ENCODE data around the gene NCOR2.
"Not testable (repeated sequence)": the region's sequence is repeated elsewhere in the genome, so short reads cannot be mapped to it uniquely, and the experiment has no call there.

The NCOR2 gene

DNA sequence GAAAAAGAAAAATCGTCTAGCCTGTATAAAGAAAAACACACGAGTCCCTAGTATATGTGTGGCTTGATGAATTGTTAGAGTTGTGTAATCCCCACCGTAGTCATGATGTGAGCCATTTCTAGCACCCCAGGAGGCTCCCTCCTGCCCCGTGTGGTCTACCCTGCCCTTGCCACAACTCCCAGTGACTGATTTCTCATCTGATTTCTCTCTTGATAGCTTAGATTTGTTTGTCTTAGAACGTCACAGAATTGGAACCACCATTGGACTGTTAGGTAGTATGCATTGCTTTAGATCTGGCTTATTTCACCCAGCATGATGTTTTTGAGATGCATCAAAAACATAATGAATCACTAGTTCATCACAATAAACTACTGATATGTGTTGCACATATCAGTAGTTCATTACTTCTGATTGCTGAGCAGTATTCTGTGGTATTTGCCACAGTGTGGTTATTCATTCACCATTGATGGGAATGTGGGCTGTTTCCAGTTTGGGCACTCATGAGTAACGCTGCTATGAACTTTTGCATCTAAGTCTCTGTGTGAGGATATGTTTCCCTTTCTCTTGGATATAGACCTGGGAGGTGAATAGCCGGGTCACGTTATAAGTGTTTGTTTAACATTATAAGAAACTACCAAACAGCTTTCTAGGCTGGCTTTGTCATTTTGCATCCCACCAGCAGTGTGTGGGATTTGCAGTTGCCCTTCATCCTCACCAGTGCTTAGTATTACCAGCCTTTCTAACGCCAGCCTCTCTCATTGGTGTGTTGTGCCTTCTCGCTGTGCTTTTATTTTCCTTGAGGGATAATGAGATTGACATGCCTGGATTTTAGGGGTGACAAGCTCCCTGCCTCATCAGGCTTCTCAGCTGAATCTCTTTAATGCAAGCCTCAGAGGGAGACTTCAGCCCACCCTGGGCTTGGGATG is 31.9 kb upstream of the NCOR2 start:
- DNase-seq (ENCODE audit: low read depth), result no peak

DNA sequence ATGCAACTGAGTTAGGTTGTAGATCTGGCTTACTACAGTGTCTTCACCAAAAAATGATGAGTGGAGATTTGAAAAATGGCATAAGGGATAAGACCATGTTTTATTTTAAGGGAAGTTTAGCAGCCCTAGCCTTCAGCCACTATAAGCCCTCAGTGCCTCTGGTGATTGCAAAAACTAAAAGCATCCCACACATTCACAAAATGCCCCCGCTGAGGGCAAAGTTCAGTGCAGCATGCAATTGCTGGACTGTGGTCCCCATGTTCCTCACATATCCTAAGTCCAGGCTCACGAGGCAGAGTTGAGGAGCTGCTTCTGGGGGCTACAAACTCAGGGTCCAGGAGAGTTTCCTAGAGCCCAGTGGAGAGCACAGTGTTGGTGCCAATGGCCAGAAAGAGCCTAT is 29.6 kb upstream of the NCOR2 start:
- no peak for DNase-seq (ENCODE audit: low read depth)

DNA sequence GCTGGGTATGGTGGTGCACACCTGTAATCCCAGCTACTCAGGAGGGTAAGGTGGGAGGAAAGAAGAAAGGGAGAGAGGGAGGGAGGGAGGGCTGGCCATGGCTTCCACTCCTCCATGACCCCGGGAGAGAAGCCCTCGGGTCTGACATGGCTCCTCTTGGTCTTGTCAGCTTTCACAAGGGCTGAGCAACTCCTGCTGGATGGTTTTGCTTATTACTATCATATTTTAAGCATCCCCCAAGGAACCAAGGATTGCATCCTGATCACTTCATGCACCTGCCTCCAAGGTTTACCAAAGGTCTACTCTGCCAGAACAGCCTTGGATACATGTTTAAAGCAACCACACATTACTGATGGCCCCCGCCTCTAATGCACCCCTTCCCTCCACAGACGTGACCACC is 28.0 kb upstream of the NCOR2 start:
- no peak for DNase-seq (ENCODE audit: low read depth)

DNA sequence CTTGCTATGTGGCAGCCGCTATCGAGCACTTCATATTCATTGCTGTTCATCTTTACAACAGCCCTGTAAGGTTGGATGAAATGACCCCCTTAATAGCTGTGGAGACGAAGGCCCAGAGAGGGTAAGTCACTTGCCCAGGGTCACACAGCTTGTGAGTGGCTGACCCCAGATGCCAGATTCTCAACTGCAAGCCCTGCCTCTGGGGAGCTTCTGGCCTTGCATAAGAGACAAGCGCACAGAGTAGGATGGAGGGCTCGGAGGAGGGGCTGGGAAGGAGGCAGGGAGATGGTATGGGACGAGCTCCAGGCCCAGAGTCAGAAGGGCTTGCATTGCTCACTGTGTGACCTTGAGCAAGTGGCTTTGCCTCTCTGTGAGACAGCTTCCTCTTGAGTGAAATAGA is 27.4 kb upstream of the NCOR2 start:
- no peak for DNase-seq (ENCODE audit: low read depth)

DNA sequence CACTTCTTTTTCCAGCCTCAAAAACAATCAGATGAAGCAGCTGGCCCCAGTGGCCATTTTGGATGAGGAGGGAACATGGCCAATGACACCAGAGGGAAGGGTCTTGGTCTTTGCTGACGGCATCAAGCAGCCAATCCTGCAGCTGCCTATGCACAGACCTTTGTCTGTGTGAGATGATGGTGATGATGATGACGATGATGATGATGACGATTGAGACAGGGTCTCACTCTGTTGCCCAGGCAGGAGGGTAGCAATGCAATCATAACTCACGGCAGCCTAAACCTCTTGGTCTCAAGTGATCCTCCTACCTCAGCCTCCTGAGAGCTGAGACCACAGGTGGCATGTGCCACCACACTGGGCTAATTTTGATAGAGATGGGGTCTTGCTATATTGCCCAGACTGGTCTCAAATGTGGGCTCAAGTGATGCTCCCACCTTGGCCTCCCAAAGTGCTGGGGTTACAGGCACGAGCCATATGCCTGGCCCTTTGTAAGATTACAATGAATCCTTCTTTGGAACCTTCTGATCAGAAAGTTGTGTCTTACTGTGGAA is 26.5 kb upstream of the NCOR2 start:
- DNase-seq (ENCODE audit: low read depth), result no peak

DNA sequence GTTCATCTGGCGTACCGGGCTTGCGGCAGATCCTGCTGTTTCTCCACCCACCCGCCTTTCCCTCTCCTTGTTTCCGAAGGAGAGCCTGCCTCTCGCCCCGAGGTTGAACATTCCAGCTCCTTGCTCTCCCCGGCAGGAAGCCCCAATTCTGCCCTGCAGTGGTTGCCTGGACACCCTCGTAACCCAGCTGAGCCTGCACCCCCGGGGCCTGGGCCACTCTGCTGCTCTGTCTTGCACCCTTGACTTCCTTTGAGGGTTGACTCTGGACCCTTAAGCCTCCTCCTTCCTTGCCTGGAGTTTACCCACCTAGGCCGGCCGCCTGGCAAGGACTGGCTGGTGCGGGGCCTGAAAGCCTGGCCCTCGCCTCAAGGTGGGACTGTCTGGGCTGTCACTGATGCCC is 25.8 kb upstream of the NCOR2 start:
- no peak for DNase-seq (ENCODE audit: low read depth)

DNA sequence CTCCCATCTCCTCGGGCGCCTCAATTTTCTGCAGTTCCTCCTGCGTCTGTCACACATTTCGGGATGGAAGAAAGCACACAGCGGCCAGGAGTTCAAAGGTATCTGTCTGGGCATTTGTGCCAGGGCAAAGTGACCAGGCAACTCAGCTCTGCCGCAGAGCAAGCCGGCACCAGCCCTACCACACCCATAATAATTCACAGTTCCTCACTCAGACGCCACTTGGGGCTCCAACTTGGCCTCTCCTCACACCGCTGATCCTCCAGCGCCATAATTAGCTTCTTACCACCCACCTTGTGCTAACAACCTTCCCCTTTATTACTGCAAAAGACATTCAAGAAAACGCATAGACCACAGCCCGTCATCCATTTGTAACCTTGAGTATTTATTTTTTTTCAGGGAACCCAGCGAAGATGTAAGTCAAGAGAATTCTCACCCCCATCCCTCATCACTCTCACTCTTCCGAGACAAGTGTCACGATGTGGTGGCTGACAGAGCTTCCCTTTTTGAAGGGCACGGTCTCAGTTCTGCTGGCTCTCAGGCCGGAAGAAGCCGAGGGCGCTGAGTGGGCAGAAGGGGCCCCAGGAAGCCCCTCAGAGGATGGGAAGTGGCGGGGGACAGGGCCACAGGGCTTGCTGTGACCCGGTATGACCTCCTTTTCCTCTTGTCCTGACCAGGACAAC is 25.2 kb upstream of the NCOR2 start:
- DNase-seq (ENCODE audit: low read depth), result no peak

DNA sequence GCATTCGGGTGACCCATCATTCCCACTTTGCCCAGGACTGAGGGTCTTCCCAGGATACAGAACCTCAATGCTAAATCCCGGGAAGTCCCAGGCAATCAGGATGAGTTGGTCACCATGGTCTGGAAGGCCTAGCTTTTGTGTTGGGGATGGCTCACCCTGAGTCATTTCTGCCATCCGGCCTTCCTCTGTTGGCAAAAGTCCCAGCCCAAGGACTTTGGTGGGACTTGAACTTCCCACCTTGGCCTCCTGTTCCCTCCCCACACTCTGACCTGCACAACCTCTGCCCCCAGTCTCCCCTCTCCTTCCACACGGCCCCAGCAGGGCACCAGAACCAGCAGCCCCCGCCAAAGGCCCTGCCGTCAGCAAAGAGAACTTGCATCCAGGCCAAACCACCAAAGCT is 24.6 kb upstream of the NCOR2 start:
- DNase-seq (ENCODE audit: low read depth), result no peak

DNA sequence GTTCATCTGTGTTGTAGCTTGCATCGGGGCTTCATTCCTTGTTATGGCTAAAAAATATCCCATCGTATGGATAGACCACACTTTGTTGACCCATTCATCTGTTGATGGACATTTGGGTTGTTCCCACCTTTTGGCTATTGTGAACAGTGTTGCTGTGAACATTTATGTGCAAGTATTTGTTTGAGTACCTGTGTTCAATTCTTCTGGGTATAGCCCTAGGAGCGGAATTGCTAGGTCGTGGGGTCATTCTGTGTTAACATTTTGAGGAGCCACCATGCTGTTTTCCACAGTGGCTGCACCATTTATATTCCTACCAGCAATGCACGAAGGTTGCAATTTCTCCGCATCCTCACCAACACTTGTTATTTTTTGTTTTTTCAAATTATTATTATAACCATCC is 23.0 kb upstream of the NCOR2 start:
- DNase-seq (ENCODE audit: low read depth), result no peak

DNA sequence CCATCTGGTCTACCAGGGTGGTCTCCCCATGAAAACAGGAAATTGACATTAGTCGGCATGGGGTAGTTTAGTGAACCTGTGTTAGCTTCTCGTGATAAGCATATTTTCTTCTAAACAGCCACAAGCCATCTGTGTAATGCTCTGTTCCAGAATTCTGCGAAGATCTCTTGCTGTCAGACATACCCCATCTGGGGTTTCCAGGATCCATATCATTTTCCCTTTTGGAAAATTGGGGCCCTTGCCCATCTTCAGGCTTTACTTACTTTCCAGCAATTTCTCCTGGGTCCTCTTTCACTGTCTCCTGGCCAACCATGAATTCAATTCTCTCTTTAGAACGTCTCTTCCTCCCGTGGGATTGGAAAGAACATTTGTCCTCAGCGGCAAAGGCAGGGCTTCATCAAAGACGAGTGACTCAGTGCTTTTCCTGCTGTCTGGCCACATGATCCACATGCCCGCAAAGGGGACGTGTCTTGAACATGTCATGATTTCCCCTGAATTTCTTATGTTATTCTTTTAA is 21.4 kb upstream of the NCOR2 start:
- DNase-seq (ENCODE audit: low read depth), result no peak

DNA sequence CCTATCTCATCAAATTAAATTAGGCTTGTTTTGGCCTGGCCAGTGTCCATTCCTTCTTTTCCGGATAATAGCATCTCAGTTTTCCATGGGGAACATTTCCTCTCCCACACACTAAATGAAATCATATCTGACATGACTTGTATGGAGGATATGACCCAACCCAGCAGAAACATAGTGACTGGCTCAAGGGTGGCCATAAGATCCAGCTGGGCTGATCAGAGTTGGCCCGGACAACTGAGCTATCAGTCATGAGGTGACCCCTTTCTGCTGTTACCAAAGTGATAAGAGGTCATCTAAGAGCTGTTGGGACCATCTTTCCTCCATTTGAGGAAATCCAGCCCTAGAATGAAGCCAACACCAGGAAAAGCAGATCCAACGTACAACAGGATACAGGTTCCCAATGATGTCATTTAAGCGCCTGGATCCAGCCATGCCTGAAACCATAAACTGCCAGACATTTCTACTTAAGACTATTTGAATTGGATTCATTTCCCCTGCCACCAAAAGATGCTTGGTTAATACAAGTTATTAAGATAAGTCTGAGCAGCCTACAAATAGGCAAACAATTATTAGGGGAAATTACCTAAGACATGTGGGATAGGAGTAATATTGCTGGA is 20.7 kb upstream of the NCOR2 start:
- DNase-seq (ENCODE audit: low read depth), result no peak

DNA sequence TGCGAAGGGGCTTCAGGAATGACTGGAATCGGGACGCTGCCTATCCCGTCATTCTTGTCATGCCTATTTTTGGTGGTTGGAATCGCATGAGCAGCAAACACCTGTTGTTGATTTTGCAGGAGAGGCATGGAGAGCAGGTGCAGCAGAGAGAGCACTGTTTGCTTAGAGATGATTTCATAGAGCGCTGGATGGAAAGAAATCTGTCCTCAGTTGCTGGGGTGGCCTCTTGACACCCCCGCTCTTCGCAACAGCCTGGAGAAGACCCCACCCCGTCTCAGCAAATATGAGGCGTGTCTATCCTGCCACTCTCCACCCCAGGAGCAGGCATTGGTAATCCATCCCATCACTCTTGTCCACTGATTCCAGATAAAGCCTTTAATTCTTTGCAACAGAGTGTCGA is 19.3 kb upstream of the NCOR2 start:
- DNase-seq (ENCODE audit: low read depth), result no peak

DNA sequence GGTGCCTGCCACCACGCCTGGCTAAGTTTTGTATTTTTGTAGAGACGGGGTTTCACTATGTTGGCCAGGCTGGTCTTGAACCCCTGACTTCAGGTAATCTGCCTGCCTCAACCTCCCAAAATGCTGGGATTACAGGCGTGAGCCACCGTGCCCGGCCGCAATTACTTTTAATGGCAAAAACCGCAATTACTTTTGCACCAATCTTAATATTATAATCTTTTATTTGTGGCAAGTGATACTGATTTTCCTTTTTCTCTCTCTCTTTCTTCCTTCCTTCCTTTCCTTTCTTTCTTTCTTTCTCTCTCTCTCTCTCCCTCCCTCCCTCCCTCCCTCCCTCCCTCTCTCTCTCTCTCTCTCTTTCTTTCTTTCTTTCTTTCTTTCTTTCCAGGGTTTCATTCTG is 17.1 kb upstream of the NCOR2 start:
- not testable (repeated sequence) for DNase-seq (ENCODE audit: low read depth)

DNA sequence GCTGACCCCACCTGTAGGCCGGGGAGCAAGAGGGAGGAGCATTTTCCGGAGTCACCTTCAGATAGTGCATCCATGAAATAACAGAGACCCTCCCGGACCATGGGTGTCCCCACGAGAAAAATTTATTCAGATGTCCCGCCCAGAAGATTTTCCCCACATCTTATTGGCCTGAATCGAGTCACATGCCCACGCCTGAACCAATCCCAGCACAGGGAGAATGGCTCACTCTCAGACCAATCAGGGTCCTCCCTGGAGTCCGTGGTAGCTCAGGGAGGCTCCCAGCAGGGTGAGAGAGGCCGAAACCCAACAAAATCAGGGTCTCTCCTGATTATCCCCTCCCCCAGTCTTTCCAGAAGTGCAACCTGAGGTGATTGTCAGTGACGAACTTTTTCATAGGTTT is 16.4 kb upstream of the NCOR2 start:
- no peak for DNase-seq (ENCODE audit: low read depth)

DNA sequence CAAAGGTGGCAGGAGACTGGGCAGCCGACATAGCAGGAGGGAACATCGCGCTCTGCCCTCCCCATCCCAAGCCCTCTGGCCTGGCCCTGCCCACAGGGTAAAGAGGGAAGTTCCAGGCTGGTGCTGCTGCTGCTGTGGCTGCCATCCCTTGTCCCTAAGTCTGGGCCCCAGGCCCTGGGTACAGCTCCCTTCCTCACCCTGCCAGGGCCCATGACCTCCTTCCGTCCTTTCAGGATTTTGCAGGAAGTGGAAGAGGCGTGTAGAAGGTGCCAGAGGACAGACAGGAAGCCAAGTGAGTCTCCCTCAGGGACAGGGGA is 14.7 kb upstream of the NCOR2 start:
- DNase-seq (ENCODE audit: low read depth), result no peak

DNA sequence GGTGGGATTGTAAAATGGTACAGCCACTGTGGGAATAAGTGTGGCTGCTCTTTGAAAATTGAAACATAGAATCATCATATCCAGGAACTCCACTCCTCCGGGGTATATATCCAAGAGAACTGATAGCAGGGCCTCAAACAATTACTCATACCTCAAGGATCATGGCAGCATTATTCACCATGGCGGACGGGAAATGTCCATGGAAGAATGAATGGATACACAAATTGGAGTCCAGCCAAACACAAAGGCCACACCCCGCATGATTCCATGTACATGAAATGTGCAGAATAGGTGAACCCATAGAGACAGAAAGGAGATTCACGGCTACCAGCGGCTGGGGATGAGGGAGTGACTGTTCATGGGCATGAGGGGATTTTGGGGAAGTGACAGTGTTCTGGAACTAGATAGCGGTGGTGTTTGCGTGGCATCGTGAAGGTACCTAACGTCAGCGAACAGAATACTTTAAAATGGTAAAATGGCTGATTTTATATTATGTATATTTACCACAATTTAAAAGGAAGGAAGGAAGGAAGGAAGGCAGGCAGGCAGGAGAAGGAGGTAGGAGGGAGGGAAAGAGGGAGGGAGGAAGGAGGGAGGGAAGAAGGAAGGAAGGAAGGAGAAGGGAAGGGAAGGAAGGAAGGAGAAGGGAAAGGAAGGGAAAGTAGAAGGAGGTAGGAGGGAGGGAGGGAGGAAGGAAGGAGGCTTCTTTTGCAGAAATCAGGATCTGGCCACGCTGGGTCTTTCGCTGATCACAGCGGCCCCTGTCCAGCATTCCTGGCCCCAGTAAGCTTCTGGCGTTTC is 14.1 kb upstream of the NCOR2 start:
- peak; percentile 8 for DNase-seq (ENCODE audit: low read depth)

DNA sequence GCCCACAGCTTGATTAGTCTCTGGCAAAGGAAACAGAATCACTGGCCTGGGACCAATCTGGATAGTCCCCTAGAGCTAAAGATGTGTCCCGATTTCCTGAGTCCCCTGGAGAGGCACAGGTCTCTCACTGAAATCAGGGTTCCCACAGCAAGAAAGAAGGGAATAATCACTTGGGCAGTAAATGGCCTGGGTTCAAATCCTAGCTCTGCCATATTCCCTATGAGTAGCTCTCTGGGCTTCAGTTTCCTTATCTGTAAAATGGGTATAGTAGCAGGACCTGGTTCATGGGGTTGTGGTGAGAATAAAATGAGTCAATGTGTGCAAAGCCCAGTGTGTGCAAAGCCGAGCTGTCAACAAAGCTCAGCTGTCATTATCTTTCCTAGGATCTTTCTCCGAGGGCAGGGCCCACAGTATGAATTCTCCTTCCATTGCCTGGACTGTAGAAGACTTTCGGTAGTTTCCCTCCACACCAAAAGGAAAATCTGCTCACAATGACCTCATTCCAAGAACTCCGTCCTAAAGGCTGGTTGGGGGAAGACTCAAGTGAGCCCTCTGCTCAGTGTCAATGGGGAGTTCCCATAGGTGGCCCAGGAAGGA is 12.6 kb upstream of the NCOR2 start:
- no peak for DNase-seq (ENCODE audit: low read depth)

DNA sequence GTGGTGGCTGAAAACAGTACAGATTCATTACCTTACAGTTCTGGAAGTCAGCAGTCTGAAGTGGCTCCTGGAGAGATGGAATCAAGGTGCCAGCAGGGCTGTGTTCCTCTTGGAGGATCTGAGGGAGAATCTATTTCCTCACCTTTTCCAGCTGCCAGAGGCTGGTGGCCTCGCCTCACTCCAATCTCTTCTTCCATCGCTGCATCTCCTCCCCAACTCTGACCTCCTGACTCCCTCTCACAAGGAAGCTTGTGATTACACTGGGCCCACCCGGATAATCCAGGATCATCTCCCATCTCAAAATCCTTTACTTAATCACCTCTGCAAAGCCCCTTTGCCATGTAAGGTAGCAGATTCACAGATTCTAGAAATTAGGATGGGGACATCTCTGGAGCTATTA is 11.4 kb upstream of the NCOR2 start:
- no peak for DNase-seq (ENCODE audit: low read depth)

DNA sequence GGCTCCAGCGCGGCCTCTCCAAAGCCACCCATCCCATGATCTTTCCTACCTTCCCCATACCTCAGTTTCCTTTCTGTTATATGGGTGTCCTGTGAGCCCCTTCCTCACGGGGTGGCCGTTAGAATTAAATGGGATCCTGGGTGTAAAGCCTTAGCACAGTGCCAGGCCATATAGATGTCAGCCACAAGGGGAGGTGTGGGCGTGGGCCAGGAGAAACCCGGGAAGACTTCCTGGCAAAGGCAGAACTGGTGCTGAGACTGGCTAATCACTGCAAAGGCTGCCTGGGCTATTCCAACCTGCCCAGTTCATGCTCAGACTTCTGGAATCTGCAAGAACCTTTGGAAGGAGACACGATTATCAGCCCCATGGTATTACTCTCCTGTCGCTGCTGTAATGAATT is 11.0 kb upstream of the NCOR2 start:
- DNase-seq (ENCODE audit: low read depth), result no peak

DNA sequence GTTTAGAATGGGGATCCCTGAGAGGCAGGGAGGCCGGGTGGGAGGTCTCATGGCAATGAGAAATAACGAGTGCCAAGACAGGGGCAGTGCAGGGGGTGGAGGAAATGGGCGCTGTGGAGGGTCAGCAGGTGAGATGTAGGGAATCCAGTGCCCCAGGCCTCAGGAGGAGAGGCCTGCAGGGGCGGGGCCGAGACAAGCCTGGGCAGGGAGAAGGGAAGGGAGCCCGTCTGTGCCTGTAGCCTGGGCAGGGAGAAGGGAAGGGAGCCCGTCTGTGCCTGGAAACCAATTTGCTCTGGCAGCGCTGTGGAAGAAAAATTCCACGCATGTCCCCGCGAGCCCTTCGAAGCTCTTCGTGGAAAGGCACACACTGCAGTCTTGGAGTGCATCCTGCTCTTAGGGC is 10.6 kb upstream of the NCOR2 start:
- DNase-seq (ENCODE audit: low read depth), result no peak

DNA sequence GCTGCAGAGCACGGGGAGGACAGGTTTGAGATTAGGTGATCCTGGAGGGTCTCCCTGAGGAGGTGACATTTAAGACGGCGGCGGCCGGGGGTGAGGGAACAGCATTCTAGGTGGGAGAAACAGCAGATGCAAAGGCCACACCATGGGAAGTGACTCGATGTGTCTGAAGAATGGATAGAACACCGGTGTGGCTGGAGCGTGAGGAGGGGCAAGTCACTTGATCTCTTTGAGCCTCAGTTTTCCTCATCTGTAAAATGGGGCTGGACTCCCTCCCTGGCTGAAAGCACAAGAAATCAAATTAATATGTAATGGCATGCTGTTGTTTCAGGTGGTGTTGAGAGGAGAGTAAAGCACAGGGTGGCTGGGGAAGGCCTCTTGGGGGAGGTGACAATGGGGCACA is 10.0 kb upstream of the NCOR2 start:
- DNase-seq (ENCODE audit: low read depth), result no peak
